HG03575 (cell line): ENCODE results near the gene FCHSD2.
"Not testable (repeated sequence)": the region's sequence is repeated elsewhere in the genome, so short reads cannot be mapped to it uniquely, and the experiment has no call there.

Source experiments
- ATAC-seq: cut with Tn5 transposase; IDR thresholded peaks from one replicate; pipeline ENCODE4 v1.9.1; 2021; ENCODE audit not compliant: unreplicated experiment, insufficient number of reproducible peaks, low FRiP score; ENCODE audit errors: extremely low read depth

The FCHSD2 gene

DNA sequence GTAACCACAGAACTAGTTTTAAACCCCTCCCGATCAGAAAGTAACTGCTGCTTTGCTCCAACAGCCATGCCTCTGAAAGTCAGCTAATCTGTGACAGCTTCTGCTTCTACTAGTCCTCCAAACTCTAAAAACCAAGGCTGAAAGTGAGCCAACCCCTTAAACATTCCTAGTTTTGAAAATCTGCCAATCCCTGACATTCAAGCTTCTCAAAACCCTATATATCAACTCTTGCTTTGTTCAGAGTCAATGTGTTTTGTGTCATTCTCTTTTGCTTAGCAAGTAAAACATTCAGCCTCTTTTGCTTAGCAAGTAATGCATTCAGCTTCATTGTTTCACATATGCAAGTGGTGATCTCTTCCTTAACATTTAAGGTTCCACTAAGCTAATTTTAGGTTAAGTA, 271.0 kb downstream of the FCHSD2 start:
- ATAC-seq: no peak

DNA sequence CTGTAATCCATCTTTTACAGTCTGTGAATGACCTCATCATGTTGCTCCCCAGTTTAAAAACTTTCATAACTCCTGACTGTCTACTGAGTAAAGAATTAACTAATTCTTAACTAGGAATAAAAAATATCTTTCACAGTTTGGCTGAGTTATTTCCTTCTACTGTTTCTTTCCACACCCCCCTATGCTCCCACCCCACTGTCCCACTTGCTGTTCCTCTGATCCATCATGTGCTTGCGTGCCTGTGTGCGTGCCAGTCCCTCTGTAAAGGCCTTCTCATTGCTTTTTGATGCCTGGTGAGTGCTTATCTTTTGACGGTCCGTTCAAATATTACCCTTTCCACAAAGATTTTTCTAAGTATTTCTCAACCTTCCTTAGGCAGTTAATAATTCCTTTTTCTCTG, 272.3 kb downstream of the FCHSD2 start:
- ATAC-seq: no peak

DNA sequence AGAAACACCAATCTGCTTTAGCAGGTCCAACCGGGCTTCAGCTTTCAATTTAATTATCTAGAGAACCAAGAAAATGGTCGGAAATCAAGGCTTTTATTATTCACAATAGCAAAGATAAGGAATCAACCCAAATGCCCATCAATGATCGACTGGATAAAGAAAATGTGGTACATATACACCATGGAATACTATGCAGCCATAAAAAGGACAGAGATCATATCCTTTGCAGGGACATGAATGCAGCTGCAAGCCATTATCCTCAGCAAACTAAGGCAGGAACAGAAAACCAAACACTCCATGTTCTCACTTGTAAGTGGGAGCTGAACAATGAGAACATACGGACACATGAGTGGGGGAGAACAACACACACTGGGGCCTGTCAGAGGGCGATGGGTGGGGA, 274.1 kb downstream of the FCHSD2 start:
- no peak for ATAC-seq

DNA sequence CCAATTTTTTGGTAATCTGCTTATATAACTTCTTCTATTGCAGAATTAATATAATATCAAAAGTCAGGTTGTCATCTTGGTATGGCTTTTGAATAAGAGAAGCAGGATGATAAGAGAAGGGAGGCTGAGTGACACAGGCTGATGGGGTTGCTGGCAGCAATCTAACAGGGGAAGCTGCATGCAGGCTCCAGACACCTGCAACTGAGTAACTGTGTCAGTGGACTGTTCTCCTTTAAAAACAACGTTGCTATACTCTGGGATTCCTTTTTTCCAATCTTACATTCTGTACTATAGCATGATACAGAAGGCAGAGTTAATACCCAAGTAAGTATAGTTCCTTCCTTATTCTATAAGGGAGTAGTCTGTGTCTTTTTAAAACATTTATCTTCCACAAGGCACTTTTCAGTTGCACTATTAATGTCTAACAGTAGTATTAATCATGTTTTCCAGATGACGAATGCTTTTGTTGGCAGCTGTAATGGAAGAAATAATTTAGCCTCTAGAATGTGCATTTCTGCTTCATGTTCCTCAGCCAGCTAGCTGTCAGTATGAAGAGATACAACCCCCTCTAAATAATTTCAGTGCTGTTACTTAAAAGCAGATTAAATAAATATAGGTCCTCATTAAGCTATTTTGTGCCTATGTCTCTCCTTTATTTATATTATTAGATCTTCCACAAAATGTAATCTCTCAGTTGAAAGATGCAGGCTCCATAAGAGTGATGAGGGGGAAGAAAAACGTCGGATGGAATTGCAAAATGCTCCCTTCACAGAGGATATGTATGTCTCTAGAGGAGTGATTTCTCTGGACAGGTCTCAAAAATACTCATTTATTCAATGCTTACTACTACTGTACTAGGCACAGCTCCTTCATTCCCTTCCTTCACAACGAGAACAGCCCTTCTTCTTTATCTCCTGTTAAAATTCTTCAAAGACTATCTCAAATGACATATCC, 277.1 kb downstream of the FCHSD2 start:
- ATAC-seq: no peak

DNA sequence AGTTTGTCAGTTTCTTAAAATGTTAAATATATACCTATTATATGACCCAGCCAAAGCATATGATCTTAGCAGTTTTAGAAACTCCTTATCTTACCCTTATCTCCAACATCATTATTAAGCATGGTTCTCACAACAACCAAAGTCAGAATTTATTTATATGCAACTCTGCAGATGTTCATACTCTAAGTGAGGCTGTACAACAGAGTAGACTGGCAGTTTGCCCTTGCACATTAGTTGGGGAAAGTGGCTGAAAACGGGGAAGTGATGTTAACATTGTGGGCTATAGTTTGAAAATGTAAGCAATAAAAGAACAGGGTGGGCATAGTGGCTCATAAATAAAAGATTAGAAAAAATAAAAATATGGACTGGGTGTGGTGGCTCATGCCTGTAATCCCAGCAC, 278.2 kb downstream of the FCHSD2 start:
- no peak for ATAC-seq

DNA sequence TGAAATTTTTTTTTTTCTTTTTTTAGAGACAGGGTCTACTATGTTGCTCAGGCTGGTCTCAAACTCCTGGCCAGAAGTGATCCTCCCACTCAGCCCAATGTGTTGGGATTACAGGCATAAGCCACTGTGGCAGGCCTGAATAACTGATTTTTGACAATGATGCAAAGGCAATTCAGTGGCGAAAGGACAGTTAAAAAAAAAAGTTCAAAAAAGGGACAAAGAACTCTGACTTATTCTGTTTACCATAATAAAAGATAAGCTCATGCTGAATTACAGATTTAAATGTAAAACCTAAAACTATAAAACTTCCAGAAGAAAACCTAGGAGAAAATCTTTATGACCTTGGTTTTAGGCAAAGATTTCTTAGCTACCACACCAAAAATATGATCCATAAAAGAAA, 279.0 kb downstream of the FCHSD2 start:
- no peak for ATAC-seq

DNA sequence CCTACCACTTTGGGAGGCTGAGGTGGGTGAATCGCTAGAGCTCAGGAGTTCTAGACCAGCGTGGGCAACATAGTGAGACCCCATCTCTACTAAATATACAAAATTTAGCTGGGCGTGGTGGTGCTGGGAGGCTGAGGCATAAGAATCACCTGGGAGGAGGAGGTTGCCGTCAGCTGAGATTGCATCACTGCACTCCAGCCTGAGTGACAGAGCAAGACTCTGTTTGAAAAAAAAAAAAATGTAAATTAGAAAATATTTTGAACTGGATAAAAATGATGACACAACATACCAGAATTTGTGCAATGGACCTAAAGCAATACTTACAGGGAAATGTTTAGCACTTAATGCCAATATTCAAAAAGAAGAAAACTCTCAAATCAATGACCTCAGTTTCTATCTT, 281.5 kb downstream of the FCHSD2 start:
- ATAC-seq: no peak

DNA sequence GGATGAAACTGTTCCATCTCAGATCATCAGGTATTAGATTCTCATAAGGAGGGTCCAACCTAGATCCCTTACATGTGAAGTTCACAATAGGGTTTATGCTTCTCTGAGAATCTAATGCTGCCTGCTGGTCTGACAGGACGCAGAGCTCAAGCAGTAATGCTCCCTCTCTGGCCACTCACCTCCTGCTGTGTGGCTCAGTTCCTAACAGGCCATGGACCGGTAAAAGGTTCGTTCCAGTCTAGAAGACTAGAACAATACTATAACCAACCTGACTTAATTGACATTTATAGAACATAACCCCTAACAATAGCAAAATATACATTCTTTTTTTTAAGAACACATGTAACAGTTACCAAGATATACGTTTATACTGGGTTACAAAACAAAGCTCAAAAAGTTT, 282.1 kb downstream of the FCHSD2 start:
- ATAC-seq: no peak

DNA sequence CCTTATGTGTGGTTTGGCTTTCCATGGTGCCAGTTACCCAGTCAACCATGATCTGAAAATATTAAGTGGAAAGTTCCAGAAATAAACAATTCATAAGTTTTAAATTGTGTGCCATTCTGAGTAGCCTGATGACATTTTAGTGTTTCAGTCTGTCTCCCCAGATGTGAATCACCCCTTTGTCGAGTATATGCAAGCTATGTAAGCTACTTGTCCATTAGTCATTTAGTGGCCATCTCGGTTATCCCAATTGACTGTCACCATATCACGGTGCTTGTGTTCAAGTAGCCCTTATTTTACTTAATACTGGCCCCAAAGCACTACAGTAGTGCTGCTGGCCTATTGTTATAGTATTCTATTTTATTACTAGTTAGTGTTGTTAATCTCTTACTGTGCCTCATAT, 283.0 kb downstream of the FCHSD2 start:
- ATAC-seq: no peak

DNA sequence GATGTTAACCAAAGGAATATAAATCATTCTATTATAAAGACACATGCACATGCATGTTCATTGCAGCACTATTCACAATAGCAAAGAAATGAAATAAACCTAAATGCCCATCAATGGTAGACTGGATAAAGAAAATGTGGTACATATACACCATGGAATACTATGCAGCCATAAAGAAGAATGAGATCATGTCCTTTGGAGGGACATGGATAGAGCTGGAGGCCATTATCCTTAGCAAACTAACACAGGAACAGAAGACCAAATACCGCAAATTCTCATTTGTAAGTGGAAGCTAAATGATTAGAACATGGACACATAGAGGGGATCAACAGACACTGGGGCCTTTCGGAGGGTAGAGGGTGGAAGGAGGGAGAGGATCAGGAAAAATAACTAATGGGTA, 283.9 kb downstream of the FCHSD2 start:
- not testable (repeated sequence) for ATAC-seq

DNA sequence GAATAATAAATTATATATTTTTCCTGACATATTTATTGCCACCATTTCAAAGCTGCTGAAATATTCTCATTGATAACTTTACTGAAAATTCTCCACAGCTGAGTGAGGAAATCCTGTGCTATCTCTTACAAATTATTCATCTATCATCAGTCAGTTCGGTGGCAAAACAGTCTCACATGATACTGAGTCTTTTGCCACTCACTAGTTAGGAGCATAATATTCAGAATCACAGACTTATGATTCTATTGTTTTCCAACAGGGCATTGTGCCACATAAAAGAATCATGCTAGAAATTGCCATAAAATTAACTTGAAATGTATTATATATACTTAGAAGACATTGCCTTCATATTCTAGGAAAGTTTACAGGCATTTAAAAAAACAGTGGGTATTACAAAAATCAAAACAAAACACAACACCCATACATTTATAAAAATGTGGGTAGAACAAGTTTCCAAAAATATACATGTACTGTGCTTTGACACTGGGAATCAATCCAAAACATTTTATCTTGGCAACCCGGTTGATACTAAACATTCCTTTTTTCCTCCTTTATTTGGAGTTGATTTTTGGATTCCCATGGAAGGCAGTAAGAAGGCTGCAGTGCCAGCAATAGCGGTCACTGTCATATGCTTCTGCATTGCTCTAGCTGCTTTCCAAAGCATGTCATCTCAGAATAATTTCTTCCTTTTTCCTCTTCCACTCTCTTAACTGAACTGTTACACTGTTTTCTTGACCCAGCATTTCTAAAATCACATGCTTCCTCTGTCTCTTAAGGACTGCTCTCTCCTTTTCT, 285.4 kb downstream of the FCHSD2 start:
- ATAC-seq: no peak

DNA sequence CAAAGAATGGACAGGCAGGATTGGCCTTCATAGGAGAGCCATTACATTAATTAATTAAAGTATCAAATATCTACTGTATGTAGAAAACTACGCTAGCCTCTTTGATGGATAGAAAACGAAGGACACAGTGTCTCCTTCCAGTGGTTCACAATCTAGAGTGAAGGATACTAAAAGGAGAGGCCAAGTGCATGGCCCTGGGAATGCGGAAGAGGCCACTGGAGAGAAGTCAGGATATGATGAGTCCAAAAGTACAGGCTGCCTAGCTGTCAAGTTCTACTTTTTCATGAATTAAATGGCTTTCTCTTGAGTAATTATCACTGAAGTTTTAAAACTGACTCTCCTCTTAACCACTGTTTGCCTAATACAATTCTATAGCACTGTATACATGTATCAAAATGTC, 286.1 kb downstream of the FCHSD2 start:
- no peak for ATAC-seq

DNA sequence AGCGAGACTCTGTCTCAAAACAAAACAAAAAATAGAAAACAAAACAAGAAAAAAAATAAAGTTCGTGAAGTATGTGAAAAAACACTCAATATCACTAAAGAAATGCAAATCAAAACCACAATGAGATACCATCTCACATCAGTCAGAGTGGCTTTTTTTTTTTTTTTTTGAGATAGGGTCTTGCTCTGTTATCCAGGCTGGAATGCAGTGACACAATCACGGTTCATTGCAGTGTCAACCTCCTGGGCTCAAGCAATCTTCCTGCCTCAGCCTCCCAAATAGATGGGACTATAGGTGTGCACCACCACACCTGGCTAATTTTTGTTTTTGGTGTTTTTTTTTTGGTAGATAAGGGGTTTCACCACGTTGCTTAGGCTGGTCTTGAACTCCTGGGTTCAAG, 290.4 kb downstream of the FCHSD2 start:
- ATAC-seq: no peak

DNA sequence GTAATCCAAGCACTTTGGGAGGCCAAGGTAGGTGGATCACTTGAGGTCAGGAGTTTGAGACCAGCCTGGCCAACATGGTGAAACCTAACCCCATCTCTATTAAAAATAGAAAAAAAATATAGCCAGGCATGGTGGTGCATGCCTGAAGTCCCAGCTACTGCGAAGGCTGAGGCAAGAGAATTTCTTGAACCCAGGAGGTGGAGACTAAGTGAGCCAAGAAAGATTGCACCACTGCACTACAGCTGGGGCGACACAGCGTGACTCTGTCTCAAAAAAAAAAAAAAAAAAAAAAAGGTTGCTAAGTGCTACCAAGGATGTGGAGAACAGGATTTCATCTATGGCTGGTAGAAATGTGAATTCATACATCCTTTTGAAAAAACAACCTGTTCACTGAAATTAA, 291.3 kb downstream of the FCHSD2 start:
- ATAC-seq: no peak

DNA sequence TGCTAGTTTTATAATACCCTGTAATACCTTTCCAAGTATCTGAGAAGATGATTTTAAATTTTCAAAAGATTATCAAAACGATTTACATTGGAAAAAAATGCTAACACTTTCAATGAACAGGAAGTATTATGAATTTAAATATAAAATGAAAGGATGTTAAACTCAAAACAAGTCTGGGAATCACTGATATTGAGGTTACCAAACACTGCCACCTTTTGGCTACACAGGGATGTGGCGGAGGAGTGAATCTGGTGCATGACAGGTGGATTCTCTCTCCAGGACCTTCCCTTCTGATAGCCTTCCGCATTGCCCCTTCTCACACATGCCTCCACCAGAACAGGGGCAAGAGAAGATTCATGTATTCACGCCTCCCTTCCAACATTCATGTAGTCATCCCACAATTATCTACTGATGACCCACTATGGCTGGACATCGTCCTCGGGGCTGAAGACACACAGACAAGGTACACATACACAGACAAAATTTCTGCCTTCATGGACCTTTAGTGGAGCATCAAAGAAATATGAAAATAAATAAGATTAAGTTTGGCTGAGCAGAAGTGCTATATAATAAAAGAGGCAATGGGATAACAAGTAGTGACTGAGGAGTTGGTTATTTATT, 293.2 kb downstream of the FCHSD2 start:
- ATAC-seq: no peak

DNA sequence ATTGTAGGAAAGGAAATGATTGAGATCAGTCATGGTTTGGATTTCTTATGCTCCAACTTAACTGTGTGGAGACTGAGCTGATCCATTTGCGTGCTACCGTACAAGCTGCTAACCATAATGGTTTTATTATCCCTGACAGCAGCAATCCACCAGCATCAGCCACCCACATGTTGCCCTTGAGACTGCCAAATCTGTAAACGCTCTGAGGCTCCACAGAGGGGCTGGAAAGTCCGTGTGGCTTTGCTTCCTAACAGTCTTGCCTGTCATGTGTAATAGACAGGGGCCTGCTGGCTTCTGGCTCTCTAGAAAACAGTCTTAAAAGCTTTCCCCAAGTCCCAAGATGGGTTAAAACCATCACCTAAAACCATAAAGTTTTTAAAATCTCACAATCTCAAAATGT, 297.8 kb downstream of the FCHSD2 start:
- ATAC-seq: no peak

DNA sequence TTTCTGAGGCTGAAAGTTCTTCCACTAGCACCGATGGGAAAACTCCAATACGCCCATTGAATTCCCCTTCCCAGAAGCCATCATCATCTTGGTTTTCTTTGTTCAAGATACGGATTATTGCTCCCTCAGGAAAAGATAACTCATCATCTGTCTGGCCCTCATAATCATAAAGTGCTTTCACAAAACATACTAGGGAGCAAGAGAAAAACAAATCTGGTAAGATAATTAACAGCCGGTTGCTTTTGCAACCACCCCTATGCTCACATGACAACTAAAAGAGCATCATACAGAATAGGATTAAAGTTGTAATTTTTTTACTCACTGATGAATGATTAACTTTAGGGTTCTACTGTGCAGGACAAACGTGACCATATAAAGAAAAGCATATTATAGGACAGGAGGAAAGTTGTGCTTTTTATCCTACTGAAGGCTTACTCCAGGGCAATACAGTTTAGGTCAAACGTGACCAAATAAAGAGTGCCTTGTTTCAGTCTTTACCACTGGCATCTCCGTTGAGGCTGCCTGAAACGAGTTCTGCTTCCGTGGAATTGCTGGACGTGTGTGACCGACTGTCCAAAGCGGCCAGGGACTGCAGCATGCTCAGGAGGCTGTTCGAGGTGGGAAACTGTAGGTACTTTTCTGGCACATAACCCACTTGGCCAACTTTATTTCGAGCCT, 299.3 kb downstream of the FCHSD2 start:
- no peak for ATAC-seq

DNA sequence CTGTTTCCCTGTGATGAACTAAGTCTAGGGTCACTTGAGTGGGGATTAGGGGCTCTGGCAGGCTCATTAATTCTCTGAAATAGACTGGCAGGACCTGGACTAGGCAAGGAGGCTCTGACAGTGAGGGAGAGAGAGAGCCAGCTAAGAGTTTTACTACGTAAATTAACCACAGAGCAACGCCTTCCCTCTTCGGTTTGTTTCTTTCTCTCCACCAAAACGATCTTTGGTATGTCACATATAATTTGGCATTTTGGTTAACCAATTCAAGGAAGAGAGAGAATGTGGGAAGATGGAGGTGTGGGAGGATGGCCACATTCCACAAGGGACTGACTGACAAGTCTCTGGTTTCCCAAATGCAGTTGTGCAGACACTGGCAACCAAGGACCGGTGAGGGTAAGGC, 300.0 kb downstream of the FCHSD2 start:
- no peak for ATAC-seq

DNA sequence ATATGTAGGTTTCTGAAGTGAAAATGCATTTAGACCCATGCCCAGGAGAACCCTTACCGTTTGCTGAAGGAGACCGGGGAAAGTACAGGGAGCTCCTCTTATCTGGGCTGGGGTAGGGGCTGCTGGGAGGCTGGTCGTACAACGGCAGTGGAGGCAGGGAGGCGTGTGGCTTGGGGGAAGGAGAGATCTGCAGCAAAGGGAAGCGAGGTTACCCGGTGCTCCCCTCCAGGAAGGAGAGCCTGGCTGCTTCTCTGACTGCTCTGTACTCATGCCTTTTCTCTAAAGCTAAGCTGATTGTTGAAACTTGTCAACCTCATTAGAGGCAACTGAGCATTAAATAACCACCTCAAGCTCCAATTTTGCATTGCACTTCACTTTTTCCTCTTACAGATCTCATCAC, 300.7 kb downstream of the FCHSD2 start:
- no peak for ATAC-seq
